ENCODE results near the gene CD2BP2.
"Not testable (repeated sequence)": the region's sequence is repeated elsewhere in the genome, so short reads cannot be mapped to it uniquely, and the experiment has no call there.

CD2BP2 gene

GRCh38 chr16:30341971-30342370 lies 13.1 kb downstream of the CD2BP2 start:
- DNase-seq = not testable (repeated sequence)

- DNase-seq = no peak
Observed at GRCh38 chr16:30340621-30341020, 14.5 kb downstream of the CD2BP2 start.

GRCh38 chr16:30338715-30339114 lies 16.4 kb downstream of the CD2BP2 start:
- not testable (repeated sequence) for DNase-seq

GRCh38 chr16:30337964-30338357 lies 17.1 kb downstream of the CD2BP2 start:
- not testable (repeated sequence) for DNase-seq

- DNase-seq = no peak
Observed at GRCh38 chr16:30335598-30336474, 19.3 kb downstream of the CD2BP2 start.

- DNase-seq = peak; percentile 82
Observed at GRCh38 chr16:30335028-30335597, 20.0 kb downstream of the CD2BP2 start.

GRCh38 chr16:30334473-30334989 lies 20.6 kb downstream of the CD2BP2 start:
- peak; percentile 82 for DNase-seq

- DNase-seq = not testable (repeated sequence)
Observed at GRCh38 chr16:30324220-30324619, 30.9 kb downstream of the CD2BP2 start.

GRCh38 chr16:30318647-30319046 lies 36.5 kb downstream of the CD2BP2 start:
- not testable (repeated sequence) for DNase-seq

- not testable (repeated sequence) for DNase-seq
Observed at GRCh38 chr16:30310937-30311336, 44.2 kb downstream of the CD2BP2 start.

GRCh38 chr16:30309255-30309654 lies 45.9 kb downstream of the CD2BP2 start:
- not testable (repeated sequence) for DNase-seq

All from fibroblast of skin of scalp (primary cell).